HG02610 (cell line): ENCODE results near the gene CTSZ.
A peak's percentile ranks its signal among the peaks of the same experiment; 100 is the strongest.
"Not testable (repeated sequence)": the region's sequence is repeated elsewhere in the genome, so short reads cannot be mapped to it uniquely, and the experiment has no call there.

Experiments used
- ATAC-seq: cut with Tn5 transposase; IDR thresholded peaks from one replicate; pipeline ENCODE4 v1.9.1; 2021; ENCODE audit warnings: mild to moderate bottlenecking, moderate library complexity; ENCODE audit not compliant: unreplicated experiment

Gene CTSZ

GRCh38 chr20:59006864-59007664, at the start of gene CTSZ:
CTSZ (minus strand) TSS chr20:59007254; CDS start chr20:59007128, 126 bp downstream.
- ATAC-seq, result peak; percentile 18

GRCh38 chr20:59055302-59055701, 48.2 kb upstream of the CTSZ start:
- ATAC-seq, result no peak

- no peak for ATAC-seq
Measured at GRCh38 chr20:59051666-59052185, 44.7 kb upstream of the CTSZ start.

- ATAC-seq, result no peak
Measured at GRCh38 chr20:59050437-59050836, 43.4 kb upstream of the CTSZ start.

GRCh38 chr20:59048681-59049030, 41.6 kb upstream of the CTSZ start:
- ATAC-seq, result no peak

GRCh38 chr20:59047938-59048680, 41.1 kb upstream of the CTSZ start:
- no peak for ATAC-seq

- no peak for ATAC-seq
Measured at GRCh38 chr20:59046862-59047261, 39.8 kb upstream of the CTSZ start.

- no peak for ATAC-seq
Measured at GRCh38 chr20:59044796-59045195, 37.7 kb upstream of the CTSZ start.

GRCh38 chr20:59044295-59044694, 37.2 kb upstream of the CTSZ start:
- no peak for ATAC-seq

GRCh38 chr20:59043698-59044097, 36.6 kb upstream of the CTSZ start:
- no peak for ATAC-seq

GRCh38 chr20:59042796-59043631, 36.0 kb upstream of the CTSZ start:
- ATAC-seq, result peak; percentile 95

GRCh38 chr20:59042151-59042795, 35.2 kb upstream of the CTSZ start, which contains the start of gene PRELID3B:
PRELID3B (minus strand) TSS chr20:59042786; CDS start chr20:59042730, 56 bp downstream.
- ATAC-seq, result peak; percentile 22

GRCh38 chr20:59041487-59041886, 34.4 kb upstream of the CTSZ start:
- not testable (repeated sequence) for ATAC-seq

GRCh38 chr20:59040667-59041066, 33.6 kb upstream of the CTSZ start:
- ATAC-seq, result no peak

GRCh38 chr20:59039233-59039632, 32.2 kb upstream of the CTSZ start:
- ATAC-seq, result no peak

- ATAC-seq, result no peak
Measured at GRCh38 chr20:59037386-59037785, 30.3 kb upstream of the CTSZ start.

GRCh38 chr20:59035381-59035780, 28.3 kb upstream of the CTSZ start:
- ATAC-seq, result no peak

- ATAC-seq, result no peak
Measured at GRCh38 chr20:59033616-59034165, 26.6 kb upstream of the CTSZ start.

GRCh38 chr20:59033093-59033492, 26.0 kb upstream of the CTSZ start:
- no peak for ATAC-seq

- no peak for ATAC-seq
Measured at GRCh38 chr20:59032713-59033059, 25.6 kb upstream of the CTSZ start.
